ENCODE measurements around the gene GTF2A1.
"Not testable (repeated sequence)": the region's sequence is repeated elsewhere in the genome, so short reads cannot be mapped to it uniquely, and the experiment has no call there.

Gene GTF2A1
- total RNA-seq: 57.1 to 78.1 (median 64.8) reads per million in 4 experiments

DNA sequence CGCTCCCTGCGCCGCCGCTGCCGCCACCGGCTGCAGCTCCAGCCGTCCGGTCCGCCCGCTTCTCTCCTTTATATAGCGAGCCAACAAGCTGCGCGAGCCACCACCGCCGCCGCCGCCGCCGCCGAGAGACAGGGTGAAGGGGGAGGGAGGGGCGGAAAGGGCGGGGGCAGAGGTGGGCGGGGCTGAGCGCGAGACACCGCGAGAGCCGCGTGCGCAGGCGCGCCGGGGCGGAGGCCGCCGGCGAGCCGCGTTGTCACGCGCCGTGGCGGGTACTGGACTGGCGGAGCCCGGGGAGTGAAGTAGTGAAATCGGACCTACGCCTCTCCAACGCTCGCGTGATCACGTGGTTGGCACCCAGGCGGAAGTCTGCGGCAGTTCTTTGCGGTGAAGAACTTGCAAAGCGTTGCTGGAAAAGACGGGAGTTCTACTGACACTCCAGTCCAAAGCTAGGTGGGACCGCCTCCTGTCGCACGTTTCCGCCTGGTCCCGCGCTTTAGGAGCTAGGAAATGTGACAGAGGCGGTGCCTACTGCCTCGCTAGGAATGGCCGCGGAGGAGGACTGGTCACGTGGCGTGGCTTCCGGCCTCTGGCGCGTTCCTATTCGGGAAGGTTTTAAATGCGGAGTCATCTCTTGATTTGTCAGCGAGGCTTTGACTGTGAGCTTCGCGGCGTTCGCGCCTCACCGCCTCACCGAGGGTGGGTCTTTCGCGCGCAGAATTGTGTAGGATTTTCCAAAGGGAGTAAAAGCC lies at the start of gene GTF2A1:
GTF2A1 (minus strand) TSS at position 130 of the 749 bp plus-strand sequence. CDS start 441 bp downstream, outside the sequence.
- peak; percentile 95 for DNase-seq

DNA sequence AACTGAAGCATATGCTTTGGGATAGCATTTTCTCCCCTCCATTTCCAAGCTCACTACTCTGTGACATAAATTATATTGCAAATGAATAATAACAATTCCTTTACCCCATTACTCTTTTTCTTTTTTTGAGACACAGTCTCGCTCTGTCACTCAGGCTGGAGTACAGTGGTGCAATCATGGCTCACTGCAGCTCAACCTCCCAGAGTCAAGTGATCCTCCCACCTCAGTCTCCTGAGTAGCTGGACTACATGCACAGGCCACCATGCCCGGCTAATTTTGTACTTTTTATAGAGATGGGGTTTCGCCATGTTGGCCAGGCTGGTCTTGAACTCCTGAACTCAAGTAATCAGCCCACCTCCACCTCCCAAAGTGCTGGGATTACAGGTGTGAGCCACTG lies 49.2 kb upstream of the GTF2A1 start:
- no peak for DNase-seq

DNA sequence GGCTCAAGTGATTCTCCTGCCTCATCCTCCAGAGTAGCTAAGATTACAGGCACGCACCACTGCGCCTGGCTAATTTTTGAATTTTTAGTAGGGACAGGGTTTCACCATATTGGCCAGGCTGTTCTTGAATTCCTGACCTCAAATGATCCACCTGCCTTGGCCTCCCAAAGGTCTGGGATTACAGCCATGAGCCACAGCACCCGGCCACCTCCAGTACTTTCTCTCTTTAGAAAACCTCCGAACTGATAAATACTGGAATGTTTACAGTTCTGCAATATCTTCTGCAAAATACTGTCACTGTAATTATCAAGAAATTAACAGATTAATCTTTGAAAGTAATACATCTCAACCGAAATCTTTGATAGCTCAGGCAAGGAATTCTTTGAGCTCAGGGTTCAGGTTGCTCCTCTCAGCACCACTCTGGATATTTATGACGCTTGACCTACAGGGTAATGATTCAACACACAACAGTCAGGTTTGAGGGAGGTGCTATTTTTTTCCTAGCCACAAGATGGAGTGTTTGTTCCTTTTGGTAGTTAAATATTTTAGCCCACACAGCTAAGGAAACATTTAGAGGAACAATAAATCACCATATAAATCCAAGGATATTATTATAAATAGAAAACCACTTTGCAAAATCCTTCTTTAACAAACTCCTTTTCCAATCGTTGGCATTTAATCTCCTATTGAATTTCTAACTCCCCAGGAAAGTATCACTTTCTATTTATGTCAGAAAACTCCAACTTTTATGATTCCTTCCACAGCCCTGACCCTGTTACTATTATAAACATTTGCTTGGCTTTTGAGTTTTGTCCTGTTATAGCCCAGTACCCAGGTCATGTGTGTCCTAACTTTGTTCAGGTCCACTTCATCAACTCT lies 48.6 kb upstream of the GTF2A1 start:
- no peak for DNase-seq

DNA sequence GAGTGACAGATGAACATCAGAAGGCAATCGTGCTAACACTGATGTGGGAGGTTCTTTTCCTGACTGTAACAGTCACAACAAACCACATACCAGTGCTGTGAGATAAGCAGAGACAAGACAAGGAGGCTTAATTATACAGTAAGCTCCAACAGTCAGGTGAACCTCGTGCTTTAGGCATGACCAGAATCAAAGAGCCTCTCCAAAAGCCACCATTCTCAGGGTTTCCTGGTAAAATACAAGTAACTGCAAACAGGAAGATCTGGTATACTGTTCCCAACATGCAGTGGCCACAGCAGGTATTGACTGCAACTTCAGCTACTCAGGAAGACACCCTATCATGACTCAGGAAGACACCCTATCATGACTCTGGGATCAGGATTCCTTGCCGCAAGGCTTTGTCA lies 47.3 kb upstream of the GTF2A1 start:
- no peak for DNase-seq

DNA sequence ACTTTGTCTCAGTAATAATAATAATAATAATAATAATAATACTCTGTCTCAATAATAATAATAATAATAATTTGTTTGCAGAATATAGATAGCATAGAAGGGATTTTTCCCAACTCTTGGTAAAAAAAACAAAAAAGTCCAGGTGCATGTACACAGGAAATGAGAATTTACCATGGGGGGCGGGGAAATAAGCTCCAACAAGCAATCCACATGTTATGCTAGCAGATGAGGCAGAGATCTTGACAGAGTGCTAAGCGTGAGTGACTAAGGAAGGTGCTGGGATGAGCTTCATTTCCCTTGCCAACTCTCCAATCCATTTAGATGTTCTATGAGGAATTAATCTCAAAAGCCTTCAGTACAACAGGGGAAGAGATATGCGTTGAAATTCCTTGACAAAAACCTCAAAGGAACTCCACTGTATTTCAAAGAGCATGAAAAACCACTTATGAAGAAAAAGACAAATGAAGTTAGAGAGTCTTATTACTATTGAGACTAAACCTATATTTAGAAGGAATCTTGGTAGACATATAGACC lies 44.9 kb upstream of the GTF2A1 start:
- DNase-seq: no peak

DNA sequence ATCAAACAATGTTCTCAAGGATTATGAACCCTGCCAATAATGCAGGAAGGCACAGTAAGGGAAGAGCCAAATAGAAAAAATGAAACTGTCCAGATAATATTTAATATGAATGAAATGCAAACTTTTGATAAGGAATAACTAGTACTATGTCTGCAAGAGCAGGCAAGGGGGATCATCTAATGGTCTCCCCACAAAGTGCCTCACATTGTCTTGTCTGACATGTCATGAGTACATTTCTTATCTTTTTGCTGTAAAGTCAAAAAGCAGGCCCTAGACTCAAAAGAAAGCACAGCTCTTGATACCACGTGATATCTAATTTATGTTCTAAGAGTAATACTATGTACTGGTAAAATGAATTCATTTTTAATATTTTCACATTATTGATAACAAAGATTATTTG lies 43.9 kb upstream of the GTF2A1 start:
- no peak for DNase-seq

DNA sequence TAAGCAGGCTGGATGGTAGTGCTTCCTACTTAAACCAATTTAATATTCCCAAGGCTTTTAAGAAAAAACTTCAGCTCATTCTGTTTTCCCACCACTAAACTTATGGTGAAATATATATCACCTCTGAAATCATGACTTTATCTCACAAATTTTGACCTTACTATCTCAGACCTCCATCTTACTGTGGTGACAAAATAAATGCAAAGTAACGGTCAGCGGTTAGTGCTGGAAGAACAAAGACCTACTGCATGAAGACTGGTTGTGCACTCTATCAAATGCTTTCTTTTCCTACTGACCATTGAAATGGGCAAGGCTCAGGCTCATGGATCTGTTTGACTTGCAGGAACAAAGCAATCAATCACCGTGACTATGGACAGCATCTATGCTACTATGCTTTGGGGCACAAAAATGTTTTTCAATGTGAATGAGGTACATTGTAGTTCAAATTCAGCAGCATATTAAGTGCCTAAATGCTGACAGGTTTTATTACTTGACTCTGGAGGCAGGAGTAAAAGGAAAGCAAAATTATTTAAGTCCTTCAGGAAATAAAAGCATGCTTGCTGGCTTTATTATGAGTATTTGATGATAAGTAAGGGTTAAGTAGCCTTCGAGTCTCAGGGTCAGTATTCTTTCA lies 43.1 kb upstream of the GTF2A1 start:
- no peak for DNase-seq

DNA sequence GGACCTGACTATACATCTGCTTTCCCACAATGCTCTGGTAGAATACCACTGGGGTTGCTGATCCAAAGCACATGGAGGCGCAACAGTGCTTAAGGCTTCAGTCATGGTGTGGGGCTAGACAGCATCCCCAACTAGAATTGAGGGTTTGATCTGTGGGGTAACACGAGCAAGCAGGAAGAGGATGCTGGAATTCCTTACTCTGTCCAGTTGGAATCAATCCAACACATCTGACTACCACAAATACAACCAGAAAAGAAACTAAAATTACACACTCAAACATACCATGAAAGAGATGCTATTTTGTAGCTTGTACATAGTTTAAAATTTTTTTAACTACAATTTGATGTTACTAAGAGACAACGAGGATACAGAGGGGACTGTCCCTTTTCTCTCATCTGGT lies 40.4 kb upstream of the GTF2A1 start:
- no peak for DNase-seq

DNA sequence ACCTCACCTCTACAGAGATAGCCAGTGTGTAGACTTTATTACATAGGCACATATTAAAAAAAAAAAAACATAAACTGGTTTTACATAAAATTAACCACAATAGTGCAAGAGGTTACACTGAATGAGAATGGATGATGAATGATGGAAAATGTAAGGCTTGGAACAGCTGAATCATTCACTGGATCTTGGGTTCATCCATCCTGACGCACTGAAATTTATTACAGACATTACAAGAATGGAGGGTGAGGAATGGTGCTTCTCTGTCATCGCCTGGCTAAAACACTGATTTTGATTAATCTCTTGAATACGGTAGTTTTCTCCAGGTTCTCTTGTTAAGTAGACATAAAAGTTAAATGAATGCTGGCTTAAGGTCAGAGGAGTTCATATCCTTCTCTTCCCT lies 40.0 kb upstream of the GTF2A1 start:
- no peak for DNase-seq

DNA sequence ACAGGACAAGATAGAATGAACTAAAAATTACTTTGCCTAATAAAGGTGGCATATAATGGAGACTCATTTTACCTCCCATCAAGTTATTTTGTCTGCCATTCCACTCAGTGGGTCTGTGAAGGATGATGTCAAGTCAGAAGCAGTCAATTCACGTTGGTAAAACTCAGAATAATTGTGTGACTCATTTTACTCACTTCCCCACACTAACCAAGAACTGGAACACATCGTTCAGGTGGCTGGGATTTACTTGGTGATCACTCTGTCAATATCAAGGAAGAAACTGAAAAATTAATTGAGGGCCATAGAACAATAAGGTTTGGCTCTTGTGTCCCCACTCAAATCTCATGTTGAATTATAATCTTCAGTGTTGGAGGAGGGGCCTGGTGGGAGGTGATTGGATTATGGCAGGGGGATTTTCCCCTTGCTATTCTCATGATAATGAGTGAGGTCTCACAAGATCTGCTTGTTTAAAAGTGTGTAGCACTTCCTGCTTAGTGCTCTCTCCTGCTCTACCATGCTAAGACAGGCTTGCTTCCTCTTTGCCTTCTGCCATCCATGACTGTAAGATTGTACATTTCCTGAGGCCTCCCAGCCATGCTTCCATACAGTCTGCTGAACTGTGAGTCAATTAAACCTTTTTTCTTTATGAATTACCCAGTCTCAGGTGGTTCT lies 35.7 kb upstream of the GTF2A1 start:
- DNase-seq: no peak

DNA sequence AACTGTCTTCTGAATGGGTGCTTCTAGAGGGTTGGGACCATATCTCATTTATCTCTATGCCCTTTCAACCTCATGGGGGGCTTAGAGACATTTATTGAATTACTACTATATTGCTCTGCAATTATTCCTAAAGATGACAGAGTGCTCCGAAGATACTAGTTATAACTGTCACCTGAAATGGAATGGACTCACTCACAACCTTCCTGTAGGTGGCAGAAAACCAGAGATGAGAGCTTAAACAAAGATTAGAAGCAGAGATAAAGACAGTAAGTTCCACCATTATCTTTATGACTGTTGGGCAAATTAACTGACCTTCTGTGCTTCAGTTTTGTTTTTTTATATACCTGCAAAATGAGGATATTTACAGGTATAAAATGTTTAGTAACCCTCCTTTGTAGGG lies 31.5 kb upstream of the GTF2A1 start:
- no peak for DNase-seq

DNA sequence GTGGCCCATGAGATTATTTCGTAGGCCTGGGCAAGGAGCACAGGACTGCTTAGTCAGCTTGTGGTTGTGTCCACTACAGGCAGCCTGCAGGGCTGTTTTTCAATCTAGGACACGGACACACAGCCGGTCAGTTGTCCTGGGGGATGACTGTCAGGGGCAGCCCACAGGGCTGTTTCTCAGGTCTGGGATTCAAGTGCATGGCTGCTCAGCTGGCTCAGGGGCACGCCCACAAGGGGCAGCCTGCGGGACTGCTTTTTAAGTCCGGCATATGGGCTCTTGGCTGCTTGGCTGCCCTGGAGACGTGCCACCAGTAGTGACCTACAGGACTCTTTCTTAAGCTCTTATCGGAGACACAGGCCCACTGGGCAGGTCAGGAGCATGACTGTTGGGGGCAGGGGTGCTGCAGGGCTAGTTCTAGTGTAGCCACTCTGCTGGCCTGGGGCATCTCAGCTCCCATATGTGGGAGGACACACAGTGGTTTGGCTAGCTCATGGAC lies 26.6 kb upstream of the GTF2A1 start:
- no peak for DNase-seq

DNA sequence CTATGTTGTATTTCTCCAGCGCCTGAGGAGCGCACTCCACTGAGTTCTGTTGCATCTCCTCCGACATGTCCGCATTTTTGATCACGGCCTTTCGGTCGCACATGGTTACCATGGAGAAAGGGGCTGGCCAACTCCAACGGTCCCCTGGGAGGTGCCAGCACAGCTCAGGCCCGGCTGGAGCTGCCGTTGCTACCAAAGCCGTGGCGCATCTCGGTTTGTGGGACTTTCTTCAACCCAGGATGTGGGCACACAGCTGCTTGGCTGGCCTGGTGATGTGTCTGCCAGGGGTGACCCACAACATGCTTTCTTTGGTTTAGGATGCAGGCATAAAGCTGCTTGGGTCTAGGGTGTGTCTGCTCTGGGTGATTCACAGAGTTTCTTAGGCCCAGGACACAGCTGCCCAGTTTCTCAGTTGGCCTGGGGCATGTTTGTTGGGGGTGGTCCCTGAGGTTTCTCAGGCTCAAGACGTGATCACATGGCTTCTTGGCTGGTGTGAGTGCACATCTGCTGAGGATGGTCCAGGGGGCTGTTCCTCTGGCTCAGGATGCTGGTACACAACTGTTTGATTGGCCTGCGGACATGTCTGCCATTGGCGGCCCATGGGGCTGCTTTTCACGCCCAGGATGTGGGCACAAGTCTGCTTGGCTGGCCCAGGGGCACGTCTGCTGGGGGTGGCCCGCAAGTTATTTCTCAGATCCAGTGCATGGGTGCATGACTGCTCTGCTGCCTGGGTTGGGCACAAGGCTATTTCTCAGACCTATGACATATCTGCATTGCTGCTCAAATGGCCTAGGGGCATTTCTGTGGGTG lies 25.9 kb upstream of the GTF2A1 start:
- no peak for DNase-seq

DNA sequence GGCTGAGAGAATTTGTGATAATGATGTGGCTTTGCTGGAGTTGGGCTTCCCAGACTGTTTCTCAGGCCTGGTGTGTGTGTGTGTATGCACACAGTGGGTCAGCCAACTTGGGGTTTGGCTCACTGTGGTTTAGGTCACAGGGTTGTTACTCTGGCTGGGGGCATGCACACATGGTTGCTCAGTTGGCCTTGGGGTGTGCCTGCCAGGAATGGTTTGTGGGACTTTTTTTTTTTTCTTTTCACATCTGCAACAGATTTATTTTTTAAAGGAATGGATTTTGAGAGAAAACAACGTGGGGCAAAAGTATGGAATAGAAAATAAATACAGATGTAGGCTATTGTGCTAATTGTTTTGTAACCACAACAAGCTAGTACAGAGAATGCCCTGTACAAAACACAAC lies 25.0 kb upstream of the GTF2A1 start:
- no peak for DNase-seq

DNA sequence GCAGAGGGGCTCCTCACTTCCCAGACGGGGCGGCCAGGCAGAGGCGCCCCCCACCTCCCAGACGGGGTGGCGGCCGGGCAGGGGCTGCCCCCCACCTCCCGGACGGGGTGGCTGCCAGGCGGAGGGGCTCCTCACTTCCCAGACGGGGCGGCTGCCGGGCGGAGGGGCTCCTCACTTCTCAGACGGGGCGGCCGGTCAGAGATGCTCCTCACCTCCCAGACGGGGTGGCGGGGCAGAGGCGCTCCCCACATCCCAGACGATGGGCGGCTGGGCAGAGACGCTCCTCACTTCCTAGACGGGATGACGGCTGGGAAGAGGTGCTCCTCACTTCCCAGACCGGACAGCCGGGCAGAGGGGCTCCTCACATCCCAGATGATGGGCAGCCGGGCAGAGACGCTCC lies 23.7 kb upstream of the GTF2A1 start:
- not testable (repeated sequence) for DNase-seq

DNA sequence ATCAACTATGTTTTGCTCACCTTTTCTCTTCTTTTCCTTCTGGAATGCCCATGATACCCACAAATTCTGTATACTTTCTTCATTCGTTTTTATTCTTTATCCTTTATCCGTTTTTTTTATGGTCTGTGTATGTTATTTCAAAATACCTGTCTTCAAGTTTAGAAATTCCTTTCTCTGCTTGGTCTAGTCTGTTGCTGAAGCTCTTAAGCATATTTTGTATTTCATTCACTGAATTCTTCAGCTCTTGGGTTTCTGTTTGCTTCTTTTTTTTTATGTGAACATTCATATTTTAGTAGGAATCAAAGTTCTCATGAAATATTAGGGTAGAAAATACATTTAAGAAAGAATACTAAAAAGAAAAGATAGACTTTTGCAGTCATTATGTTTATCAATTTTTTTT lies 22.7 kb upstream of the GTF2A1 start:
- DNase-seq: no peak

DNA sequence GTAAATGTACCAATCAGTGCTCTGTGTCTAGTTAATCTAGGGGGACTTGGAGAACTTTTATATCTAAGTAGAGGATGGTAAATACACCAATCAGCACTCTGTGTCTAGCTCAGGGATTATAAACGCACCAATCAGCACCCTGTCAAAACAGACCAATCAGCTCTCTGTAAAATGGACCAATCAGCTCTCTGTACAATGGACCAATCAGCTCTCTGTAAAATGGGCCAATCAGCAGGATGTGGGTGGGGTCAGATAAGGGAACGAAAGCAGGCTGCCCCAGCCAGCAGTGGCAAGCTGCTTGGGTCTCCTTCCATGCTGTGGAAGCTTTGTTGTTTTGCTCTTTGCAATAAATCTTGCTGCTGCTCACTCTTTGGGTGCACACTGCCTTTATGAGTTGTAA lies 16.1 kb upstream of the GTF2A1 start:
- DNase-seq: not testable (repeated sequence)

DNA sequence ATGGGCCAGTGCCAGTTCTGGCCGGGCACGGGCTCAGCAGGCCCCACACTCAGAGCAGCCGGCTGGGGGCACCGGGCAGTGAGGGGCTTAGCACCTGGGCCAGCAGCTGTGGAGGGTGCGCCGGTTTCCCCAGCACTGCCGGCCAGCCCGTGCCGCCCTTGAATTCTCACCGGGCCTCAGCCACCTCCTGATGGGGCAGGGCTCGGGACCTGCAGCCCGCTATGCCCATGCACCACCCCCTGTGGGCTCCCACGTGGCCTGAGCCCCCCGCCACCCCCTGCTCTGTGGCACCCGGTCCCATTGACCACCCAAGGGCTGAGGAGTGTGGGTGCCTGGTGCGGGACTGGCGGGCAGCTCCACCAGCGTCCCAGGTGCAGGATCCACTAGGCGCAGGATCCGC lies 15.4 kb upstream of the GTF2A1 start:
- no peak for DNase-seq

DNA sequence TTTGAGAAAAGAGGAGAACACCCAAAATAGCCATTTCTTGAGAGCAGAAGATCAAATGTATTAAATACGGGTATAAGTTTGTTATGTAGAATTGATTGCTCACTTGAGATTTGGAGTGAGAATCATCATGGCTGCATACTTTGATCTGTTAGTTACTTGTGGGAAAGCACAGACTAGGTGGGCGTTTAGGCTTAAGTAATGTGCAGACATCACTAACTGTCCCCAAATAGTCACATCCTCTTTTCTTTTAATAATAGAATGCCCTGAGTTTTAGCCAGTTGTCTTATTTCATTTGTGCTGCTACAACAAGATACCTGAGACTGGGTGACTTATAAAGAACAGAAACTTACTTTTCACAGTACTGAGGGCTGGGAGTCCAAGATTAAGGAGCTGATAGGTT lies 14.3 kb upstream of the GTF2A1 start:
- DNase-seq: no peak

DNA sequence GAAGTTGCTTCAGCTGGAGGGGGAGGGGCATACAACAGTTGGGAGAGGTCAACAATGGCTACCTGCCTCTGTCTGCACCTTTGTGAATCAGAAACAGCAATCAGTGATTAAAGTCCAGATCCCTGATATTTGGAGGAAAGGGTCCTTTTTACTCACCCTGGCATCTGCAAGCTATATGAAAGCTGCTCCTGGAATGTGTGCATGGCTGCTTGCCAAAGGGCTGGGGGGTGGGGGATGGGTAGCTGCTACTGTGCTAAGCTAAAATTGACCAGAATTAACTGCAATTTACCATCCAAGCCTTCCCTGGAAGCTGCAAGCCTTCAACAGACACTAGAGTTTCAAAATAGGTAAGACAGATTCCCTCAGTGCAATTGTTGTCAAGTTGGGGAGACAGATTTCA lies 13.5 kb upstream of the GTF2A1 start:
- no peak for DNase-seq

DNA sequence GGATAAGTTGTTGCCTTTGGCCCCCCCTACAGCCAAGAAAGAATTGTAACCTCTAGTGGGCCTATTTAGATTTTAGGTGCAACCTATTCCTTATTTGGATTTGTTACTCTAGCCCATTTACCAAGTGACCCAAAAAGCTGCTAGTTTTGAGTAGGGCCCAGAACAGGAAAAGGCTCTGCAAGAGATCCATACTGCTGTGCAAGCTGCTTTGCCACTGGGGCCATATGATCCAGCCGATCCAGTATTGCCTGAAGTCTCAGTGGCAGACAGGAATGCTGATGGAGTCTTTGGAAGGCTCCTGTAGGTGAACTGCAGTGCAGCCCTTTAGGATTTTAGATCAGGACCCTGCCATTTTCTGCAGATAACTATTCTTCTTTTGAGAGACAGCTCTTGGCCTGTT lies 12.9 kb upstream of the GTF2A1 start:
- DNase-seq: no peak

DNA sequence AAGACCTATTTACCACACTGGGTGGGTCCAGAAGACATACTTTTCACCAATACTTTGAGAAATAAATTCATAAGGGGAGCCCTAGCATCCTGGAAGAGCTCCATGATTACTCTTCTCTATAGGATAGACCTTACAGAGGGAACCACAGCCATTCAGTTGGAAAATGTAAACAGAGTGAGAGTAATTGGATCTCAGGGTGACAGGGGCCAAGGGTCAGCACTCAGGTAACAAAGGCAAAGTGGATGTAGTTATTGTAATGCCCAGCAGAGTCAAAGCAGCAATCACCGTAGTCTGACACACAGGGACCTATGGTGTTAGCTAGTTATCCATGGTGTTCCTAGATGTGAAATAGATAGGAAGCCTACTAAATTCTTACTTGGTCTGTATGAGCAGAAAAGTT lies 10.8 kb upstream of the GTF2A1 start:
- no peak for DNase-seq
